H1 (cell line): Measurements from ENCODE around the gene NCSTN. TPM values are rescaled to one million over a fixed set of nuclear protein-coding genes. Genes with fewer than 3 reads are reported as not detected.

Source experiments
- CTCF ChIA-PET: fragments of 300-600 bp; sonication (Branson Sonifier 250); formaldehyde crosslinking; loops from one replicate; lab custom pipeline; 2021; ENCODE audit not compliant: partially characterized antibody; lab: Charles Lee
- POLR2A ChIA-PET: fragments of 300-600 bp; sonication (Branson Sonifier 250); formaldehyde crosslinking; loops from one replicate; lab custom pipeline; 2021; ENCODE audit warnings: inconsistent platforms; ENCODE audit not compliant: partially characterized antibody; lab: Charles Lee
- DNase-seq, 2 experiments: peaks; one replicate each; pipeline versions ENCODE4 v3.0.0 to v3.0.0-alpha.2; 2010 to 2022; ENCODE audit warnings: low spot score in 2 of 2, low read depth in 1 of 2, mixed read lengths in 1 of 2
- FAIRE-seq: peaks from 2 replicates; lab custom pipeline; 2011; peaks lifted over from hg19 to GRCh38; lab: Jason Lieb, UNC
- H2AFZ ChIP-seq: 2 replicates; pipeline ENCODE4 v1.8.1; 2012; ENCODE audit warnings: low read length, inconsistent platforms
- H2AK5ac ChIP-seq: 2 replicates; pipeline ENCODE4 v1.6.1; 2013; ENCODE audit warnings: low read depth, low read length
- H2BK120ac ChIP-seq: replicated peaks from 2 replicates; pipeline ENCODE3; 2013; ENCODE audit warnings: low read depth, low read length, inconsistent platforms
- H2BK12ac ChIP-seq: 2 replicates; pipeline ENCODE4 v1.6.1; 2013; ENCODE audit warnings: low read depth, low read length
- H2BK15ac ChIP-seq: 2 replicates; pipeline ENCODE4 v1.6.1; 2013; ENCODE audit warnings: low read length
- H2BK20ac ChIP-seq: 2 replicates; pipeline ENCODE4 v1.6.1; 2013; ENCODE audit warnings: low read length
- H2BK5ac ChIP-seq: 2 replicates; pipeline ENCODE4 v1.6.1; 2013; ENCODE audit warnings: low read depth, low read length
- H3K14ac ChIP-seq: 2 replicates; pipeline ENCODE4 v1.6.1; 2013; ENCODE audit warnings: inconsistent platforms; ENCODE audit not compliant: insufficient read length
- H3K18ac ChIP-seq: 2 replicates; pipeline ENCODE4 v1.6.1; 2013; ENCODE audit warnings: low read length; ENCODE audit errors: extremely low read depth
- H3K23ac ChIP-seq: 2 replicates; pipeline ENCODE4 v1.6.1; 2013; ENCODE audit warnings: inconsistent platforms; ENCODE audit not compliant: insufficient read length
- H3K23me2 ChIP-seq: 2 replicates; pipeline ENCODE4 v1.6.1; 2013; ENCODE audit warnings: low read depth, low read length
- H3K27ac ChIP-seq: 2 replicates; pipeline ENCODE4 v1.6.1; 2011; ENCODE audit warnings: low read depth, low read length, inconsistent platforms
- H3K27me3 ChIP-seq, 4 experiments: replicated peaks in 1 of 4; 1 replicate in 1 of 4; 2 replicates in 3 of 4; pipeline versions ENCODE4 v1.6.1 to v1.8.1; 2011 to 2013; ENCODE audit warnings: low read length in 3 of 4, mild to moderate bottlenecking in 3 of 4, inconsistent platforms in 2 of 4, mixed read lengths in 2 of 4, moderate library complexity in 1 of 4; ENCODE audit not compliant: control insufficient read depth in 3 of 4, insufficient read depth in 3 of 4; ENCODE audit errors: extremely low read depth in 1 of 4
- H3K36me3 ChIP-seq, 4 experiments: 2 replicates each; pipeline versions ENCODE4 v1.6.1 to v1.8.1; 2011 to 2013; ENCODE audit warnings: mild to moderate bottlenecking in 4 of 4, low read length in 3 of 4, moderate library complexity in 2 of 4, control low read depth in 1 of 4, inconsistent platforms in 1 of 4; ENCODE audit not compliant: insufficient read depth in 4 of 4, control insufficient read depth in 2 of 4
- H3K4ac ChIP-seq: replicated peaks from 2 replicates; pipeline ENCODE3; 2013; ENCODE audit warnings: low read length, low read depth, mixed read lengths, inconsistent platforms; ENCODE audit not compliant: insufficient read length
- H3K4me1 ChIP-seq, 4 experiments: replicated peaks in 1 of 4; 1 replicate in 1 of 4; 2 replicates in 3 of 4; pipeline versions ENCODE4 v1.6.1 to v1.8.1; 2011 to 2013; ENCODE audit warnings: low read length in 3 of 4, inconsistent platforms in 2 of 4, mixed read lengths in 1 of 4; ENCODE audit not compliant: insufficient read depth in 4 of 4, control insufficient read depth in 3 of 4
- H3K4me2 ChIP-seq, 2 experiments: 2 replicates each; pipeline versions ENCODE4 v1.6.1 to v1.8.1; 2011 to 2013; ENCODE audit warnings: low read depth in 2 of 2, low read length in 2 of 2, control low read depth in 1 of 2, inconsistent platforms in 1 of 2, mild to moderate bottlenecking in 1 of 2; ENCODE audit not compliant: insufficient read depth in 1 of 2
- H3K4me3 ChIP-seq, 4 experiments: fragments of 200-600, 300-600 bp in 1 of 4; sonication (generic), shearing (Covaris generic), sonication (Bioruptor Twin) in 1 of 4; 2 replicates each; pipeline versions ENCODE4 v1.5.1 to v1.8.1; 2011 to 2016; ENCODE audit warnings: low read length in 4 of 4, low read depth in 3 of 4, control low read depth in 2 of 4, inconsistent platforms in 2 of 4, mild to moderate bottlenecking in 2 of 4, mixed read lengths in 1 of 4, moderate library complexity in 1 of 4; ENCODE audit not compliant: insufficient read depth in 2 of 4; ENCODE audit errors: extremely low read depth in 1 of 4
- H3K56ac ChIP-seq: replicated peaks from 2 replicates; pipeline ENCODE3; 2013; ENCODE audit warnings: low read depth, mild to moderate bottlenecking, mixed read lengths, low read length, inconsistent platforms; ENCODE audit not compliant: insufficient read length
- H3K79me1 ChIP-seq: 2 replicates; pipeline ENCODE4 v1.6.1; 2013; ENCODE audit warnings: low read depth, low read length, control low read depth
- H3K79me2 ChIP-seq, 2 experiments: 2 replicates each; pipeline versions ENCODE4 v1.6.1 to v1.8.1; 2012 to 2013; ENCODE audit warnings: low read length in 2 of 2, mild to moderate bottlenecking in 2 of 2, inconsistent platforms in 1 of 2; ENCODE audit not compliant: insufficient read depth in 2 of 2, control insufficient read depth in 1 of 2
- H3K9ac ChIP-seq, 4 experiments: replicated peaks in 1 of 4; 1 replicate in 1 of 4; 2 replicates in 3 of 4; pipeline versions ENCODE4 v1.6.1 to v1.8.1; 2011 to 2013; ENCODE audit warnings: low read depth in 3 of 4, low read length in 3 of 4, control low read depth in 2 of 4, mild to moderate bottlenecking in 2 of 4, moderate library complexity in 2 of 4, inconsistent platforms in 1 of 4; ENCODE audit errors: extremely low read depth in 1 of 4
- H3K9me3 ChIP-seq, 2 experiments: 2 replicates each; pipeline versions ENCODE4 v1.6.1 to v1.8.1; 2012 to 2013; ENCODE audit warnings: mild to moderate bottlenecking in 2 of 2, moderate library complexity in 2 of 2, control low read depth in 1 of 2, inconsistent platforms in 1 of 2, low read depth in 1 of 2, low read length in 1 of 2, mixed read lengths in 1 of 2; ENCODE audit not compliant: insufficient read depth in 2 of 2
- H4K20me1 ChIP-seq, 2 experiments: replicated peaks in 1 of 2; 2 replicates each; pipeline versions ENCODE3 to v1.8.1; 2011 to 2013; ENCODE audit warnings: inconsistent platforms in 2 of 2, low read length in 2 of 2, mild to moderate bottlenecking in 1 of 2; ENCODE audit not compliant: insufficient read depth in 2 of 2, control insufficient read depth in 1 of 2
- H4K5ac ChIP-seq: 2 replicates; pipeline ENCODE4 v1.6.1; 2013; ENCODE audit warnings: low read length, low read depth, mixed read lengths, inconsistent platforms; ENCODE audit not compliant: insufficient read length
- H4K8ac ChIP-seq: 2 replicates; pipeline ENCODE4 v1.8.0; 2013; ENCODE audit warnings: mild to moderate bottlenecking, moderate library complexity, low read length, inconsistent platforms; ENCODE audit not compliant: insufficient read depth; ENCODE audit errors: extremely low read depth
- H4K91ac ChIP-seq: replicated peaks from 2 replicates; pipeline ENCODE3; 2013; ENCODE audit warnings: low read length, mixed read lengths, inconsistent platforms; ENCODE audit not compliant: insufficient read length
- EP300 ChIP-seq, 2 experiments: IDR thresholded peaks; 1 replicate in 1 of 2; 2 replicates in 1 of 2; pipeline ENCODE4 v1.6.1; 2011 to 2012; ENCODE audit warnings: low read depth in 2 of 2, low read length in 2 of 2, mild to moderate bottlenecking in 2 of 2, borderline replicate concordance in 1 of 2, inconsistent platforms in 1 of 2, moderate library complexity in 1 of 2
- HDAC2 ChIP-seq, 2 experiments: fragments of 300-600 bp in 1 of 2; sonication (generic) in 1 of 2; IDR thresholded peaks; 2 replicates each; pipeline ENCODE4 v1.6.1; 2011 to 2012; ENCODE audit warnings: low read depth in 2 of 2, low read length in 2 of 2, mild to moderate bottlenecking in 2 of 2, moderate library complexity in 2 of 2, borderline replicate concordance in 1 of 2, inconsistent platforms in 1 of 2
- JUND ChIP-seq: IDR thresholded peaks from 2 replicates; pipeline ENCODE4 v1.6.1; 2011; ENCODE audit warnings: mild to moderate bottlenecking, improper control_type of control experiment, low read length
- NRF1 ChIP-seq: IDR thresholded peaks from 2 replicates; pipeline ENCODE4 v1.6.1; 2011; ENCODE audit warnings: mild to moderate bottlenecking, low read depth, low read length, improper control_type of control experiment
- SIN3A ChIP-seq, 2 experiments: IDR thresholded peaks in 1 of 2; conservative IDR thresholded peaks in 1 of 2; 2 replicates each; pipeline ENCODE4 v1.6.1; 2011 to 2012; ENCODE audit warnings: low read length in 2 of 2, improper control_type of control experiment in 1 of 2, low read depth in 1 of 2, mild to moderate bottlenecking in 1 of 2
- TCF12 ChIP-seq: IDR thresholded peaks from 2 replicates; pipeline ENCODE4 v1.6.1; 2011; ENCODE audit warnings: low read depth, mild to moderate bottlenecking, low read length
- YY1 ChIP-seq: IDR thresholded peaks from 2 replicates; pipeline ENCODE4 v1.6.1; 2011; ENCODE audit warnings: low read depth, mild to moderate bottlenecking, low read length
- WGBS, 2 experiments: shearing (Covaris generic) in 1 of 2; methylation state at CpG; one replicate each; pipeline versions ENCODE4 v1.1.6 to v1.1.7; 2013 to 2015; ENCODE audit warnings: low lambda C conversion rate in 2 of 2, mixed read lengths in 2 of 2, inconsistent platforms in 1 of 2, low coverage in 1 of 2, missing lambda C conversion rate in 1 of 2; ENCODE audit not compliant: insufficient replicate concordance in 2 of 2, insufficient coverage in 1 of 2, insufficient read length in 1 of 2; ENCODE audit errors: extremely low coverage in 1 of 2, missing lambda C conversion rate in 1 of 2; 5-methylcytosine and 5-hydroxymethylcytosine counted together
- polyA plus RNA-seq, 7 experiments: library from polyadenylated mRNA; depleted of rRNA in 3 of 7; stranded (reverse) in 5 of 7; unstranded in 2 of 7; fragments of >200 nt in 5 of 7; fragments of 200-250 nt in 2 of 7; gene quantifications; 1 replicate in 5 of 7; 2 replicates in 1 of 7; 4 replicates in 1 of 7; pipeline versions ENCODE4 v1.2.1 to v1.2.3, GENCODE V29; 2011 to 2013; ENCODE audit warnings: missing spikeins in 2 of 7, mixed read lengths in 2 of 7
- total RNA-seq: library from RNA; stranded (reverse); fragmentation: NEBNext Ultra II Directional; extraction: Animal tissue kit (Norgen Biotek cat#: 25700); gene quantifications from 2 replicates; pipeline ENCODE4 v1.2.1, GENCODE V29; 2021

NCSTN gene
- total and polyA plus RNA-seq, 2 of the 8 experiments (the other 6 are each of a cell fraction or from before 2014, with no cell fraction given): 64.7 to 125 TPM

DNA sequence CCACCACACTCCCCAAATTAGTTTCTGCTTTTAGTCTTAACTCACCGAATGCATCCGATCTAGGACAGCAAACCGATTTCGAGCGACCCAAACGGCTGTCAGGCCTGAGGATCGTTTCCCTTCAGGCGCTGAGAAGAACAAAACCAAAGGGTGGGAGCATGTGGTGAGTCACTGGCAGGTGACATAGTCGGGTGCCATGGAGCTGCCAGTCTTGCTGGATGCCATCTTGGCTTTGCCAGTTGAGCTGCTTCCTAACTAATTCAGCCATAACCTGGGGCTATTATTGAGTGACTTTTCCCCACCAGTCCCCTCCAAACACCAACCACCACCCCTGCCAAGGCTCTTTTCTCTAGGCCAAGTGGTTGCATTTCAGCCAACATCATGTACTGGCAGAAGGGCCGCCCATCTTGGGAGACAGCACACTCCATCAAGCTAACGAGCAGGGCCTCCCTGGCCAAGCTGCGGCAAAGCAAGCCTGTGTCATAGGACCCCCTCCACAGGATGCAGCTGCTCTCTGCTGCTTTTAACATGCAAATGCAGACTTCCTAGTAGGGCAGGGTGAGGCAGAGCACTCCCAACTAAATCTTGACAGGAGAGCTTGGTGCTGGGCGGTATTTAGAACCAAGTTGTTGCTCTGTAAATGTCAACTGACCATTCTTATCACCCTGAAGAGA, 35.9 kb upstream of the NCSTN start:
- Histone ChIP-seq H3K9ac (no peak overlapping the region), H3K4me3 (0 out of 8 replicates have a peak overlapping the region, but pooled peaks of 1 of the 4 experiments have one; percentile 12), H3K4ac (no peak overlapping the region), H2BK120ac (no peak overlapping the region), H3K79me2 (no peaks in the 10 kb centered on the region), H2BK12ac (peak overlapping the region; percentile 62; the same call in 1 of the 2 replicates), H3K56ac (no peak overlapping the region), H3K27me3 (no peaks in the 10 kb centered on the region), H2BK20ac (no peak overlapping the region), H2BK5ac (no peak overlapping the region; the same call in 1 of the 2 replicates), H4K20me1 (peaks cover 0 to 2% of the 10 kb centered on the region in 2 experiments), H4K8ac (no peak overlapping the region; the same call in 1 of the 2 replicates), H3K23me2 (no peaks in the 10 kb centered on the region), H3K79me1 (no peaks in the 10 kb centered on the region), H2AK5ac (no peak overlapping the region), H4K5ac (no peak overlapping the region), H2BK15ac (no peak overlapping the region), H3K27ac (no peak overlapping the region), H3K4me2 (peak overlapping the region; percentile 3 to 40), H3K14ac (no peak overlapping the region), H3K36me3 (peaks cover 20 to 59% (median 47%) of the 10 kb centered on the region in 4 experiments), H3K4me1 (peaks cover 4 to 11% (median 8%) of the 10 kb centered on the region in 4 experiments), H4K91ac (no peak overlapping the region), H3K23ac (no peak overlapping the region), H3K9me3 (no peaks in the 10 kb centered on the region), H3K18ac (no peak overlapping the region), H2AFZ (no peak overlapping the region)
- WGBS, 2 experiments: 75% methylated on average over 13 of the region's 13 CpGs; no CpG with 5 or more reads in 1 of the 2 experiments
- ChIA-PET CTCF (interaction anchor here (0.8 to 2.7 kb wide), 7 partner anchors 12 to 55 kb away, joined by 3 to 23 read pairs (median 4); no protein-coding TSS in a partner anchor), POLR2A (interaction anchor here (0.8 to 3.1 kb wide), 8 partner anchors 15 to 72 kb away, joined by 3 to 13 read pairs (median 3); partner anchors contain the start of genes DCAF8 and PEX19)
- peak; percentile 96 for FAIRE-seq
- peak in 1 of 2 experiments; percentile 56 for DNase-seq
- no peak for TF ChIP-seq NRF1
- TF ChIP-seq TCF12: no peak
- TF ChIP-seq SIN3A (conservative IDR thresholded peaks at IDR 0.05 in 1 of 2, IDR thresholded peaks at IDR 0.05 in 1 of 2; ENCODE audit: low read depth in 1 of 2, low read length in 2 of 2): peak; percentile 51 to 91; a peak in 2 of 4 replicates
- TF ChIP-seq JUND: peak; percentile 5; the same call in 1 of the 2 replicates
- TF ChIP-seq YY1: peak; percentile 60
- TF ChIP-seq HDAC2 (IDR thresholded peaks at IDR 0.05; ENCODE audit: borderline replicate concordance in 1 of 2, low read depth in 2 of 2, low read length in 2 of 2): 0 out of 4 replicates have a peak, but pooled peaks of 1 of the 2 experiments have one; percentile 59
- TF ChIP-seq EP300 (IDR thresholded peaks at IDR 0.05; ENCODE audit: borderline replicate concordance in 1 of 2, low read depth in 2 of 2, low read length in 2 of 2): no peak
